ENCODE results near the gene CHST11. TPM values are rescaled to one million over a fixed set of nuclear protein-coding genes. Genes with fewer than 3 reads are reported as not detected.
"Not testable (repeated sequence)": the region's sequence is repeated elsewhere in the genome, so short reads cannot be mapped to it uniquely, and the experiment has no call there.

CHST11 gene
- total RNA-seq, 2 experiments from 2014 or later, result 39.3 to 45.3 TPM

DNA sequence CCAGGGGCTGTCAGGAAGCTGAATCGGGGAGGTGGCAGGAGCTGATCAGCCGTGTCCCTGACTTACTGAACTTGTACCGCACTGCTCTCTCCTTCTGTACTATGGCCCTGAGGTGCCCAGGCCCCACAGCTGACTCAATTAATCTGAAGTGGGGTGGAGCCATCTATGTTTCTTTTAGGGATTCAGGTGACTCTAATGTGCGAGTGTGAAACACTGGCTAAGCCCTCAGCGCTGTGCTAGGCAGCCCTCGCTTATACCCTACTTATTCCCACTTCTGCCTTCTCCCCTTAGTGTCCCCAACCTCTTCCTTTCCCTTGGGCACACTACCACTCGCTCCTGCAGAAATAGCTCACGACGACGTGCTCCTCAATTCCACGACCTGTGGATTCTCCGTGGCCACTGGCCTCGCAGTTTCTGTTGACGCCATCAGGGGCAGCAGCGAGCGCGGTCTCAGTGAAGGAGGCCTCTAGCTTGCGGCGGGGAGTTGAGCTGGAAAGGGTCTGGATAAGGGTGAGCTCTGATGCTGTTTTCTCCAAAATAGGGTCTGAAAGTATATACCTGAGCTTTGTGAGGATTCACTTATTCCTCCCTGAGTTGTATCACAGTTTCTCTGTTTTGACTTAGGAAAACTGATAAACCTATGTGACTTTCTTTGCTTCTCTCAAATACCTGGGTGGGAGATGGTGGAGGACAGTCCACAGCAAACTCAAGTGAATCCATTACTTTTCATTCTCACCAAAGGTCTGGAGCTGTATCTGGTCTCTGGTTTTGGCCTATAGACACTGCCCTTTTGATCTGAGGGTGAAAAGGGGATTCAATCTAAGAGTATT lies 333.8 kb downstream of the CHST11 start:
- H3K9me3 Mint-ChIP-seq, result no peaks in the 10 kb centered on the region
- DNase-seq, result peak; percentile 60
- no peaks in the 10 kb centered on the region for H3K36me3 Mint-ChIP-seq (ENCODE audit: low read depth)
- H3K27ac Mint-ChIP-seq, result no peak overlapping the region
- H3K4me1 Mint-ChIP-seq (ENCODE audit: low read depth), result peaks cover 3% of the 10 kb centered on the region
- intact Hi-C loops (cut with micrococcal nuclease), result no loop called here
- H3K27me3 Mint-ChIP-seq (ENCODE audit: low read depth), result no peaks in the 10 kb centered on the region
- H3K4me3 Mint-ChIP-seq, result no peak overlapping the region
- CTCF ChIA-PET, result interaction anchor here (0.6 to 2.2 kb wide), 21 partner anchors 9 to 432 kb away, joined by 3 to 9 read pairs (median 5); no protein-coding TSS in a partner anchor

DNA sequence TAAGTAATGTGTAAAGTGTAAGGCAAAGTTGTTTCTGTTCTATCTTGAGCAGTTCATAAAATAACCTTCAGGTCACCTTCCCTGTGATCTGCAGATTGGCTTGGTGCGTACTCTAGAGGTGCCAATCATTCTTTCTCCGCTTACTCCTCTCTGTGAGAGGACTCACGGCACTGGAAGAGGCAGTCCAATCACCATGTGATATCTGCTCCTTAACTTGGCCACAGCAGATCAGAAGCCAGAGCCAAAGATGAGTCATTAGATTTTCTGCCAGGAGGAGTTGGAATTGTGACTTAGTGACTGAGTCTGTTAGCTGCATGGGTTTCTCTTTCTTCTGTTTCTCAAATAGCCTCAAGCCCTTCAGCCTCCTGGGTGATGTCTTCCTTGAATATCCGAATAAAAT lies 335.8 kb downstream of the CHST11 start:
- CTCF ChIA-PET, result interaction anchor here (0.6 to 1.0 kb wide), 2 partner anchors 21 to 222 kb away, joined by 3 read pairs; no protein-coding TSS in a partner anchor
- Mint-ChIP-seq H3K4me1 (ENCODE audit: low read depth) (peaks cover 3% of the 10 kb centered on the region), H3K9me3 (no peaks in the 10 kb centered on the region), H3K27ac (no peak overlapping the region), H3K27me3 (ENCODE audit: low read depth) (no peaks in the 10 kb centered on the region), H3K4me3 (no peak overlapping the region), H3K36me3 (ENCODE audit: low read depth) (no peaks in the 10 kb centered on the region)
- DNase-seq, result no peak
- intact Hi-C loops (cut with micrococcal nuclease), result no loop called here

DNA sequence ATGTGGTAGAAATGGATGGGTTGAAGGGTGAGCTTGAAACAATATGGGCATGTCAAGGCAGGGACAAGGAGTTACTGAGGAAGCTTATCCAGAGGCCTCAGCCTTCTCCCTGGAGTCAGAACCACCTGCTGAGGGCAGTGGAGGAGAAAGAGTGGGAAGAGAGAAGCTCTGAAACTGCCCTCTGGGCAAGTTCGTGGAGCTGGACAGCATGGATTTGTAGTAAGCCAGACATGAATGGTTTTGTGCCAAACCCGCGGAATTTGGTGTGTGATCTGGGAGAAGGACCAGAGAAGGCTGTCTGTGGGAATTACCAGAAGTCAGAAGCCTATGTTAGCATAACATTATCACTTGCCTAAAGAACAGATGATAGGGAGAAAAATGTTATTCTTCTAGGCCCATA lies 336.5 kb downstream of the CHST11 start:
- H3K9me3 Mint-ChIP-seq, result no peaks in the 10 kb centered on the region
- H3K27ac Mint-ChIP-seq, result no peak overlapping the region
- DNase-seq, result no peak
- H3K27me3 Mint-ChIP-seq (ENCODE audit: low read depth), result no peaks in the 10 kb centered on the region
- CTCF ChIA-PET, result interaction anchor here (0.6 to 1.0 kb wide), 4 partner anchors 21 to 411 kb away, joined by 3 to 4 read pairs (median 3); no protein-coding TSS in a partner anchor
- H3K4me1 Mint-ChIP-seq (ENCODE audit: low read depth), result peaks cover 3% of the 10 kb centered on the region
- intact Hi-C loops (cut with micrococcal nuclease), result no loop called here
- no peaks in the 10 kb centered on the region for H3K36me3 Mint-ChIP-seq (ENCODE audit: low read depth)
- no peak overlapping the region for H3K4me3 Mint-ChIP-seq

DNA sequence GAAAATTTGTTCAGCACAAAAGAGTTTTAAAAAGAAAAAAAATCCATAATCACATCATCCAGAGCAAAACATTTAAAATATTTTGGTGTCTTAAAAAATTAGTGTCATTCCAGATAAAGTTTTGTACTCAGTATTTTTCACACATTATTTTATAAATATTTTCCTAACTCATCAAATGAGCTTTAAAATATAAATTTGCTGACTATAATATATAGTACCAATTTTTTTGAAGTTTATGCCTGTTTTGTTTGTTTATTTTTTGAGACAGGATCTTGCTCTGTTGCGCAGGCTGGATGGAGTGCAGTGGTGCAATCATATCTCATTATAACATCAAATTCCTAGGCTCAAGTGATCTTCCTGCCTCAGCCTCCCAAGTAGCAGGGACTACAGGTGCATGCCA lies 337.2 kb downstream of the CHST11 start:
- intact Hi-C loops (cut with micrococcal nuclease), result no loop called here
- H3K4me3 Mint-ChIP-seq, result no peak overlapping the region
- no peak overlapping the region for H3K27ac Mint-ChIP-seq
- H3K36me3 Mint-ChIP-seq (ENCODE audit: low read depth), result no peaks in the 10 kb centered on the region
- H3K27me3 Mint-ChIP-seq (ENCODE audit: low read depth), result no peaks in the 10 kb centered on the region
- no peaks in the 10 kb centered on the region for H3K9me3 Mint-ChIP-seq
- CTCF ChIA-PET, result interaction anchor here (1.0 kb wide), 2 partner anchors 166 to 412 kb away, joined by 3 to 4 read pairs; no protein-coding TSS in a partner anchor
- no peak for DNase-seq
- peaks cover 2% of the 10 kb centered on the region for H3K4me1 Mint-ChIP-seq (ENCODE audit: low read depth)

DNA sequence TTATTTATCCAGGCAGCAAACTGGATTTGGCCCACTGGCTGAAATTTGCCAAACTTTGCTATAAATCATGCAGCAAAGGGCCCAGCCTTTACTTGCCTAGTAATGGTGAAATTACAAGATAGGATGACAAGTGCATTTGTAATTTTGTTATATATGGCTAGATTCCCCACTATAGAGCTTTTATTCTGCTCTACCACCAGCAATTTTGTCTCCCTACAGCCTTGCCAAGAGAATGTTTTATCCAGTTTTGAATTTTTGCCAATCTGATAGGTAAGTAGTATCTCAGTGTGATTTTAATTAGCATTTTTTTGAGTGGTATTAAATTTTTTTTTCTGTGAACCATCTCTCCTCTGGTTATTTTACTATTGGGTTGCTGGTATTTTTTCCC lies 339.7 kb downstream of the CHST11 start:
- Mint-ChIP-seq H3K27ac (no peak overlapping the region), H3K27me3 (ENCODE audit: low read depth) (no peaks in the 10 kb centered on the region), H3K4me1 (ENCODE audit: low read depth) (no peaks in the 10 kb centered on the region), H3K36me3 (ENCODE audit: low read depth) (no peaks in the 10 kb centered on the region), H3K9me3 (no peaks in the 10 kb centered on the region), H3K4me3 (no peak overlapping the region)
- intact Hi-C loops (cut with micrococcal nuclease), result no loop called here
- CTCF ChIA-PET, result interaction anchor here (0.9 kb wide), 1 partner anchor 26 kb away, joined by 4 read pairs; no protein-coding TSS in a partner anchor
- no peak for DNase-seq

DNA sequence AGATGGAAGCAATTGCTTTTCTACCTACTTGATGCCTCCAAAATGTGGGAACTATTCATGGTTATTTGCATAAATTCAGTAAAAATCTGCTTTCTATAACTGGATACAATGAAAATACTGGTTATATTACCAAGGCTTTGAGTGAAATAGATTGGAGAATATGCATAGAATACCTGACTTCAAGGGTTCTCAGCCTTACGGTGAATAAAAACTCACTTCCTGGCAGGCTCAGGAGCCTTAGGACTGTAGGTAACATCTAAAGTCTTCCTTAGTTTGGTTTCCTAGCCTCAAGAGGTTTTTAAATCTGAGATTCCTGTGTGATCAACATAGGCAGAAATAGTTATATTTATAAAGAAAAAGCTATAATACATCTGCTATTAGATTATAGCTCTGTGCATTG lies 342.7 kb downstream of the CHST11 start:
- H3K27ac Mint-ChIP-seq, result no peak overlapping the region
- no peaks in the 10 kb centered on the region for H3K27me3 Mint-ChIP-seq (ENCODE audit: low read depth)
- intact Hi-C loops (cut with micrococcal nuclease), result no loop called here
- CTCF ChIA-PET, result interaction anchor here (1.1 kb wide), 1 partner anchor 9 kb away, joined by 9 read pairs; no protein-coding TSS in a partner anchor
- H3K4me1 Mint-ChIP-seq (ENCODE audit: low read depth), result no peaks in the 10 kb centered on the region
- H3K36me3 Mint-ChIP-seq (ENCODE audit: low read depth), result no peaks in the 10 kb centered on the region
- DNase-seq, result no peak
- H3K4me3 Mint-ChIP-seq, result no peak overlapping the region
- H3K9me3 Mint-ChIP-seq, result no peaks in the 10 kb centered on the region

DNA sequence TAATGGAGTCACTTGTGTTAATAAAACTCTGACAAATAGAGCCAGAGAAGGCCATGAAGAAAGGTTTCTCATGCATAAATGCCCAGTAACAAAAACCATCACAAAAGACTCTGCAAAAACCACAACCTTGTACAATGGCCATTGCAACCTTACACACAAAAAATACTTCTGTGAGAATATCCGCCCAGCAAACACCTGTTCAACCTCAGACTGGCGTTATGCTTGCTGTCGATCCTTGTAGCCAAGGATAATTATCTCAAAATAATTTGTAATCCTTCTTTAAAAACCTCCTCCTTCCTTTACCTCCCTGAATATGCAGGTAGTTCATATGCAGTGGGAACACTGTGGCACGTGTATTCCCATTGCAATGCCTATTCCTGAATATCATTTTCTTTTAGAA lies 344.3 kb downstream of the CHST11 start:
- H3K4me3 Mint-ChIP-seq, result no peak overlapping the region
- no peaks in the 10 kb centered on the region for H3K4me1 Mint-ChIP-seq (ENCODE audit: low read depth)
- H3K27ac Mint-ChIP-seq, result no peak overlapping the region
- intact Hi-C loops (cut with micrococcal nuclease), result no loop called here
- CTCF ChIA-PET, result no interaction called here
- no peaks in the 10 kb centered on the region for H3K27me3 Mint-ChIP-seq (ENCODE audit: low read depth)
- H3K36me3 Mint-ChIP-seq (ENCODE audit: low read depth), result no peaks in the 10 kb centered on the region
- no peaks in the 10 kb centered on the region for H3K9me3 Mint-ChIP-seq
- no peak for DNase-seq

DNA sequence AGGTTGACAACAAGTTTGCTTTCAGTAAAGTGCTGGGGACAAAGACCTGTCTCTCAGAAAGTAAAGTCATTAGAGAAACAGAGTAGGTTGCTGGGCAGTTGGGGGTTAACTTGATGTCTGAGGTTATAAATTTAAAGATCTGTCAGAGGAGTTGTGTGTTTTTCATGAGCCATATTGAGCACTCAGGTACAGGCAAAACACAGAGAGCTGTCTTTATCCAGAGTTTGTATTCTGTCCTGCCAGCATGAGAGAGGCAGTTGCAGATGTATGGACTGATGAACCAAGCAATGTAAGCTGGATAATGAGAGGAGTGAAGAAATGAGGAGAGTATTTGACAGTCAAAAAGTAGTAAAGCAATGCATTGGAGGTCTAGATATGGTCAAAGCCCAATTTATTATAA lies 344.7 kb downstream of the CHST11 start:
- Mint-ChIP-seq H3K27me3 (ENCODE audit: low read depth) (no peaks in the 10 kb centered on the region), H3K9me3 (no peaks in the 10 kb centered on the region), H3K27ac (no peak overlapping the region), H3K4me1 (ENCODE audit: low read depth) (no peaks in the 10 kb centered on the region), H3K4me3 (no peak overlapping the region), H3K36me3 (ENCODE audit: low read depth) (no peaks in the 10 kb centered on the region)
- intact Hi-C loops (cut with micrococcal nuclease), result no loop called here
- CTCF ChIA-PET, result no interaction called here
- DNase-seq, result no peak

DNA sequence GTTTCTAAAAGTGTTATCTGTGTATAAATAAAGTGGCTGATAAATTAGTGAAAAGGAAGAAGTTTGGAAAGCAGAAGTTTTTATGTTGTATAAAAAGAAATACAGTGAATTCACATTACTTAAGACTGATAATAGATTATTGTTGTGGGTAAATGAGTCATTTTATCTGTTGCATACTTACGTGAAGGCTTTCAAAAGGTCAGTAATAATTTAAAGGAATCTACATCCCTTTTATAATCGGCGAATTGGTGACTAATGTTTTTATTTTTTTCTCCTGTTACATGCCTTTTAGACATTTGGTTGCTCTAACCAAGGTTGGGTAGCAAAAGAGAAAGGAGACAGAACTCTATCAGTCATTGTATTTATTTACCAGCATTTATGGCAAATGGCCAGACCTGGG lies 345.5 kb downstream of the CHST11 start:
- Mint-ChIP-seq H3K36me3 (ENCODE audit: low read depth) (no peaks in the 10 kb centered on the region), H3K4me3 (no peak overlapping the region), H3K4me1 (ENCODE audit: low read depth) (no peaks in the 10 kb centered on the region), H3K27ac (no peak overlapping the region), H3K27me3 (ENCODE audit: low read depth) (no peaks in the 10 kb centered on the region), H3K9me3 (no peaks in the 10 kb centered on the region)
- intact Hi-C loops (cut with micrococcal nuclease), result no loop called here
- CTCF ChIA-PET, result interaction anchor here (1.4 kb wide), 1 partner anchor 420 kb away, joined by 4 read pairs; no protein-coding TSS in a partner anchor
- no peak for DNase-seq

DNA sequence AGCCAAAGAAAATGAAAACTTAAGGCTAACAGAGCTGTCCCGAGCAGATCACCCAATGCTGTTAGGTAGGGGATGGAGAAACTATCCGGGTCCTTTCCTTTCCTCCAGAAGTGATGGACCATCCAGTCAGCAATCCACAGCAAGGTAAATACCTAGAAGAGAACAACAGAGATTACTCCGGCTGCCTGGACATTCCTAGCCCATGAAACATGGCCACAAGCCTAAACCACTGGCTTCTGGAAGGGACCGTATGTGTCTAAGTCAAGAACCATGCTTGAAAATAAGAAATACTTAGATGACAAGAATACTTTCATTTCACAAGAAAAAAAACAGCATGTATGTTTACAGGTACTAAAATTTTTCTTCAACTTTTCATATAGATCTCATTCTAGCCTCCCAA lies 348.4 kb downstream of the CHST11 start:
- no peaks in the 10 kb centered on the region for H3K27me3 Mint-ChIP-seq (ENCODE audit: low read depth)
- intact Hi-C loops (cut with micrococcal nuclease), result no loop called here
- H3K9me3 Mint-ChIP-seq, result peaks cover 2% of the 10 kb centered on the region
- no peak for DNase-seq
- no peak overlapping the region for H3K4me3 Mint-ChIP-seq
- no peak overlapping the region for H3K27ac Mint-ChIP-seq
- H3K4me1 Mint-ChIP-seq (ENCODE audit: low read depth), result no peaks in the 10 kb centered on the region
- H3K36me3 Mint-ChIP-seq (ENCODE audit: low read depth), result no peaks in the 10 kb centered on the region
- CTCF ChIA-PET, result no interaction called here

DNA sequence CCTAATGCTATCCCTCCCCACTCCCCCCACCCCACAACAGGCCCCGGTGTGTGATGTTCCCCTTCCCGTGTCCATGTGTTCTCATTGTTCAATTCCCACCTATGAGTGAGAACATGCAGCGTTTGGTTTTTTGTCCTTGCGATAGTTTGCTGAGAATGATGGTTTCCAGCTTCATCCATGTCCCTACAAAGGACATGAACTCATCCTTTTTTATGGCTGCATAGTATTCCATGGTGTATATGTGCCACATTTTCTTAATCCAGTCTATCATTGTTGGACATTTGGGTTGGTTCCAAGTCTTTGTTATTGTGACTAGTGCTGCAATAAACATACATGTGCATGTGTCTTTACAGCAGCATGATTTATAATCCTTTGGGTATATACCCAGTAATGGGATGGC lies 349.4 kb downstream of the CHST11 start:
- H3K27me3 Mint-ChIP-seq (ENCODE audit: low read depth); intact Hi-C loops (cut with micrococcal nuclease); H3K4me3 Mint-ChIP-seq; H3K27ac Mint-ChIP-seq; H3K9me3 Mint-ChIP-seq; DNase-seq; CTCF ChIA-PET; H3K4me1 Mint-ChIP-seq (ENCODE audit: low read depth); H3K36me3 Mint-ChIP-seq (ENCODE audit: low read depth): not testable (repeated sequence)

DNA sequence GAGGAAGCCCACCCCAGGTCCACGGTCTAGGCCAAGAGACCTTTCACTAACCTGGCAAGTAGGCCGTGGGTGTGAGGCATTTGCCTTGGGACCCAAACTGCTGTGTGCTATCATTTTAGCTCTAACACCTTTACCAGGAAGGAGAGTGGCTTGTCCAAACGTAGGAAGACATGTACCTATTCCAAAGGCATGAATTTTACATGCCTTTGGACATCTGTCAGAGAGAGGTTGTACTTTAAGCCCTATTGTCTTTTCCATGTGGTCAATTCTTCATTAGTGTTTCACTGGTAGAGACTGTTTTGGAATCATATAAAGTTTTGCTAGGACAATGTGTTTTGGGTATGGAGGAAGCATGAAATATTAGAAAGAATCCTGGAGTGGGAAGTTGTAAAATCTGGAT lies 352.5 kb downstream of the CHST11 start:
- Mint-ChIP-seq H3K36me3 (ENCODE audit: low read depth) (no peaks in the 10 kb centered on the region), H3K27me3 (ENCODE audit: low read depth) (no peaks in the 10 kb centered on the region), H3K9me3 (peaks cover 2% of the 10 kb centered on the region), H3K4me3 (no peak overlapping the region), H3K4me1 (ENCODE audit: low read depth) (no peaks in the 10 kb centered on the region), H3K27ac (no peak overlapping the region)
- intact Hi-C loops (cut with micrococcal nuclease), result no loop called here
- DNase-seq, result no peak
- CTCF ChIA-PET, result interaction anchor here (0.6 to 0.7 kb wide), 2 partner anchors 24 to 174 kb away, joined by 4 to 5 read pairs; no protein-coding TSS in a partner anchor
